Esophagus muscularis mucosa (tissue), 3 donors: ENCODE data around the gene KLK11.

Experiments
- POLR2A ChIP-seq: fragments of 450-650 bp; IDR thresholded peaks from one replicate; pipeline ENCODE4 v1.6.1; 2017; ENCODE audit warnings: antibody characterized with exemption, moderate library complexity, mild to moderate bottlenecking, low read depth
- POLR2AphosphoS5 ChIP-seq, 2 donors: sonication (generic); formaldehyde crosslinking; IDR thresholded peaks; one replicate each; pipeline ENCODE4 v1.6.1; 2017; ENCODE audit warnings: antibody characterized with exemption in 2 of 2
- TF ChIP-seq, protein P1 (sequence below), 3 experiments: fragments of 200-600 bp in 2 of 3; fragments of 450-650 bp in 1 of 3; sonication (generic) in 2 of 3; IDR thresholded peaks; one replicate each; pipeline ENCODE4 v1.5.1; 2017 to 2019; ENCODE audit warnings: antibody characterized with exemption in 3 of 3, mild to moderate bottlenecking in 2 of 3, moderate library complexity in 1 of 3

DNA sequence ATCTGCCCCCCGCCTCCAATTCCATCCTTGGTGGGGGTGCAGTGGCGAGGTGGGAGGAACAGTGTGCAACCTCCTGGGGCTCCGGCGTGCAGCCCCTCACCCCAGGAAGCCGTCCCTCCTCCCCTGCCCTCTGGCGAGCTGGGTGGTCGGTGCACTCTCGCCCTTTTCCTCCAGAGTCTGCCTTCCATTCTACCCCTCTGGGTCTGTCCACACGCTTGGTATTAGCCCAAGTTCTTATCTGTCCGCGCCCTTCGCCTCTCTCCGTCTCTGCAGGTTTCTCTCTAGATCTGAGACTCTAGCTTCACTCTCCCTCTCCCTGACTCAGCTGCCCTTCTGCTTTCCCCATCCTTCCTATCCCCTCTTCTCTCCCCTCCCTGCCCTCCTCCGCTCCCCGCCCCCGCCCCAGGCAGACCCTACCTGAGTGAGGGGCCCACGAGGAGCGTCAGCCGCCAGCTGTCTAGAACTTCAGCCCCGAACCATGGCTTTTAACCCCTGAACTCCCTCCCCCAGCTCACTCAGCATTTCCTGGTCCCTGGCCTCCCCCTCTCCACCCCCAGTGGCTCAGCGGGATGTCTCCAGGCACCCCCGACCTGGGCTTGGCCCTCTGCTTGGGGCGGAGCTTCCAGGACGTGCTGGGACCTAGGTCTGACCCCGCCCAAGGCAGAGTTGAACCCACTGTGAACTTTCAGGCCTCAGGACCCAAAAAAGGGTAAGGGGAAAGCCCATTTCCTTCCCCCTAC lies 39.0 kb upstream of the KLK11 start:
- TF ChIP-seq POLR2AphosphoS5 (IDR thresholded peaks at IDR 0.05) (no peak), POLR2A (no peak)
- TF ChIP-seq, protein P1, sequence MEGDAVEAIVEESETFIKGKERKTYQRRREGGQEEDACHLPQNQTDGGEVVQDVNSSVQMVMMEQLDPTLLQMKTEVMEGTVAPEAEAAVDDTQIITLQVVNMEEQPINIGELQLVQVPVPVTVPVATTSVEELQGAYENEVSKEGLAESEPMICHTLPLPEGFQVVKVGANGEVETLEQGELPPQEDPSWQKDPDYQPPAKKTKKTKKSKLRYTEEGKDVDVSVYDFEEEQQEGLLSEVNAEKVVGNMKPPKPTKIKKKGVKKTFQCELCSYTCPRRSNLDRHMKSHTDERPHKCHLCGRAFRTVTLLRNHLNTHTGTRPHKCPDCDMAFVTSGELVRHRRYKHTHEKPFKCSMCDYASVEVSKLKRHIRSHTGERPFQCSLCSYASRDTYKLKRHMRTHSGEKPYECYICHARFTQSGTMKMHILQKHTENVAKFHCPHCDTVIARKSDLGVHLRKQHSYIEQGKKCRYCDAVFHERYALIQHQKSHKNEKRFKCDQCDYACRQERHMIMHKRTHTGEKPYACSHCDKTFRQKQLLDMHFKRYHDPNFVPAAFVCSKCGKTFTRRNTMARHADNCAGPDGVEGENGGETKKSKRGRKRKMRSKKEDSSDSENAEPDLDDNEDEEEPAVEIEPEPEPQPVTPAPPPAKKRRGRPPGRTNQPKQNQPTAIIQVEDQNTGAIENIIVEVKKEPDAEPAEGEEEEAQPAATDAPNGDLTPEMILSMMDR (IDR thresholded peaks at IDR 0.05) = no peak
